ENCODE results near the gene GBF1.

- TF ChIP-seq CTCF (IDR thresholded peaks at IDR 0.05; ENCODE audit: low read depth, low read length) (no peak), EZH2phosphoT487 (IDR thresholded peaks at IDR 0.05; ENCODE audit: low read depth) (no peak)
Observed at GRCh38 chr10:102392306-102392705, 147.0 kb downstream of the GBF1 start.
